Mucosa of rectum (tissue), 2 donors: ENCODE data around the gene ZFYVE16.
"Not testable (repeated sequence)": the region's sequence is repeated elsewhere in the genome, so short reads cannot be mapped to it uniquely, and the experiment has no call there.

Source experiments
- H3K27ac ChIP-seq, 2 donors: one replicate each; pipeline ENCODE4 v1.7.0; 2013; ENCODE audit warnings: inconsistent platforms in 2 of 2, low read depth in 2 of 2, low read length in 2 of 2
- H3K27me3 ChIP-seq, 2 donors: one replicate each; pipeline ENCODE4 v1.7.0; 2013; ENCODE audit warnings: low read length in 2 of 2; ENCODE audit not compliant: control insufficient read depth in 2 of 2, insufficient read depth in 2 of 2
- H3K36me3 ChIP-seq, 2 donors: one replicate each; pipeline ENCODE4 v1.7.0; 2013; ENCODE audit warnings: low read length in 2 of 2; ENCODE audit not compliant: control insufficient read depth in 2 of 2, insufficient read depth in 2 of 2
- H3K4me1 ChIP-seq, 2 donors: one replicate each; pipeline ENCODE4 v1.7.0; 2013; ENCODE audit warnings: low read length in 2 of 2, mild to moderate bottlenecking in 1 of 2; ENCODE audit not compliant: control insufficient read depth in 2 of 2, insufficient read depth in 2 of 2
- H3K4me3 ChIP-seq, 2 donors: one replicate each; pipeline ENCODE4 v1.7.0; 2013; ENCODE audit warnings: low read length in 2 of 2
- H3K9ac ChIP-seq, 2 donors: one replicate each; pipeline ENCODE4 v1.7.0; 2013; ENCODE audit warnings: low read length in 2 of 2, low read depth in 1 of 2, mild to moderate bottlenecking in 1 of 2
- H3K9me3 ChIP-seq, 2 donors: one replicate each; pipeline ENCODE4 v1.7.0; 2013; ENCODE audit warnings: low read length in 2 of 2; ENCODE audit not compliant: control insufficient read depth in 2 of 2
- donor health status: healthy.
- donor health status: Normal muscosa, but diverticular disease.

Gene ZFYVE16

GRCh38 chr5:80453366-80453765 is 45.5 kb downstream of the ZFYVE16 start:
- Histone ChIP-seq H3K27ac (no peak overlapping the region), H3K27me3 (no peaks in the 10 kb centered on the region), H3K9me3 (no peaks in the 10 kb centered on the region), H3K36me3 (peaks cover 23 to 27% of the 10 kb centered on the region in 2 donors), H3K9ac (no peak overlapping the region), H3K4me3 (no peak overlapping the region), H3K4me1 (no peaks in the 10 kb centered on the region)

- Histone ChIP-seq H3K27ac (no peak overlapping the region), H3K4me1 (no peaks in the 10 kb centered on the region), H3K4me3 (no peak overlapping the region), H3K27me3 (no peaks in the 10 kb centered on the region), H3K9me3 (peaks cover 0 to 5% of the 10 kb centered on the region in 2 donors), H3K36me3 (peaks cover 26 to 28% of the 10 kb centered on the region in 2 donors), H3K9ac (no peak overlapping the region)
These were observed 55.4 kb downstream of the ZFYVE16 start for GRCh38 chr5:80463269-80463668.

- H3K9me3 ChIP-seq: peaks cover 0 to 7% of the 10 kb centered on the region in 2 donors
- no peaks in the 10 kb centered on the region for H3K27me3 ChIP-seq
- no peak overlapping the region for H3K9ac ChIP-seq
- H3K4me1 ChIP-seq: no peaks in the 10 kb centered on the region
- H3K4me3 ChIP-seq: no peak overlapping the region
- peaks cover 12 to 34% of the 10 kb centered on the region in 2 donors for H3K36me3 ChIP-seq
- no peak overlapping the region for H3K27ac ChIP-seq
These were observed 59.0 kb downstream of the ZFYVE16 start for GRCh38 chr5:80466669-80467485.

- Histone ChIP-seq H3K9me3 (peaks cover 0 to 5% of the 10 kb centered on the region in 2 donors), H3K27ac (no peak overlapping the region), H3K4me1 (no peaks in the 10 kb centered on the region), H3K36me3 (peaks cover 8 to 25% of the 10 kb centered on the region in 2 donors), H3K9ac (no peak overlapping the region), H3K4me3 (no peak overlapping the region), H3K27me3 (no peaks in the 10 kb centered on the region)
These were observed 60.3 kb downstream of the ZFYVE16 start for GRCh38 chr5:80468131-80468530.

- not testable (repeated sequence) for H3K27ac ChIP-seq, H3K4me3 ChIP-seq, H3K4me1 ChIP-seq, H3K9ac ChIP-seq, H3K9me3 ChIP-seq, H3K27me3 ChIP-seq
- peaks cover 26 to 32% of the 10 kb centered on the region in 2 donors for H3K36me3 ChIP-seq
These were observed 62.8 kb downstream of the ZFYVE16 start for GRCh38 chr5:80470631-80471030.

GRCh38 chr5:80474929-80475328 is 67.1 kb downstream of the ZFYVE16 start:
- Histone ChIP-seq H3K27me3 (no peaks in the 10 kb centered on the region), H3K9ac (no peak overlapping the region), H3K36me3 (peaks cover 21 to 23% of the 10 kb centered on the region in 2 donors)

GRCh38 chr5:80479713-80480112 is 71.8 kb downstream of the ZFYVE16 start:
- no peaks in the 10 kb centered on the region for H3K27me3 ChIP-seq
- H3K27ac ChIP-seq: no peak overlapping the region
- H3K36me3 ChIP-seq: peaks cover 6 to 8% of the 10 kb centered on the region in 2 donors
- H3K4me1 ChIP-seq: no peaks in the 10 kb centered on the region
- H3K4me3 ChIP-seq: no peak overlapping the region
- H3K9ac ChIP-seq: no peak overlapping the region
- H3K9me3 ChIP-seq: no peaks in the 10 kb centered on the region

More at GRCh38 chr5:80474929-80475328, 67.1 kb downstream of the ZFYVE16 start:
- peaks cover 0 to 2% of the 10 kb centered on the region in 2 donors for H3K9me3 ChIP-seq
- H3K4me1 ChIP-seq: no peaks in the 10 kb centered on the region
- H3K4me3 ChIP-seq: no peak overlapping the region
- H3K27ac ChIP-seq: no peak overlapping the region

GRCh38 chr5:80480354-80480753 is 72.5 kb downstream of the ZFYVE16 start:
- Histone ChIP-seq H3K4me1 (no peaks in the 10 kb centered on the region), H3K9me3 (no peaks in the 10 kb centered on the region), H3K27me3 (no peaks in the 10 kb centered on the region), H3K9ac (no peak overlapping the region), H3K27ac (no peak overlapping the region), H3K4me3 (no peak overlapping the region), H3K36me3 (peaks cover 0 to 1% of the 10 kb centered on the region in 2 donors)

- Histone ChIP-seq H3K9ac (no peak overlapping the region), H3K36me3 (no peaks in the 10 kb centered on the region), H3K27me3 (no peaks in the 10 kb centered on the region), H3K4me3 (no peak overlapping the region), H3K4me1 (no peaks in the 10 kb centered on the region), H3K9me3 (no peaks in the 10 kb centered on the region), H3K27ac (no peak overlapping the region)
These were observed 73.4 kb downstream of the ZFYVE16 start for GRCh38 chr5:80481019-80481893.

GRCh38 chr5:80482578-80482977 is 74.7 kb downstream of the ZFYVE16 start:
- Histone ChIP-seq H3K4me3 (no peak overlapping the region), H3K9me3 (no peaks in the 10 kb centered on the region), H3K27me3 (no peaks in the 10 kb centered on the region), H3K4me1 (no peaks in the 10 kb centered on the region), H3K36me3 (no peaks in the 10 kb centered on the region), H3K27ac (no peak overlapping the region), H3K9ac (no peak overlapping the region)
